ENCODE results near the gene LIN7A.

Gene LIN7A

GRCh38 chr12:80937391-80938238 is at the start of gene LIN7A:
Gene LIN7A (minus strand): TSS chr12:80937934. CDS start chr12:80937722, 212 bp downstream.
- DNase-seq = peak; percentile 11 to 81 (median 56)

GRCh38 chr12:80986224-80986623 is 48.5 kb upstream of the LIN7A start:
- intact Hi-C loops (cut with DNase I) = no loop called here
- no peak for DNase-seq

More at GRCh38 chr12:80937391-80938238, at the start of gene LIN7A:
- intact Hi-C loops (cut with DNase I) = no loop called here

- DNase-seq = no peak
- intact Hi-C loops (cut with DNase I) = no loop called here
These were observed 42.1 kb upstream of the LIN7A start for GRCh38 chr12:80979816-80980215.

- intact Hi-C loops (cut with DNase I) = no loop called here
- DNase-seq = no peak
These were observed 41.5 kb upstream of the LIN7A start for GRCh38 chr12:80979251-80979650.

GRCh38 chr12:80977346-80977745 is 39.6 kb upstream of the LIN7A start:
- intact Hi-C loops (cut with DNase I) = no loop called here
- DNase-seq = no peak

GRCh38 chr12:80968326-80968725 is 30.6 kb upstream of the LIN7A start:
- intact Hi-C loops (cut with DNase I) = no loop called here
- DNase-seq = no peak

- no peak for DNase-seq
These were observed 29.8 kb upstream of the LIN7A start for GRCh38 chr12:80967565-80967964.

GRCh38 chr12:80966001-80966400 is 28.3 kb upstream of the LIN7A start:
- intact Hi-C loops (cut with DNase I) = no loop called here
- DNase-seq = no peak

More at GRCh38 chr12:80967565-80967964, 29.8 kb upstream of the LIN7A start:
- intact Hi-C loops (cut with DNase I) = no loop called here

GRCh38 chr12:80958162-80958561 is 20.4 kb upstream of the LIN7A start:
- DNase-seq = no peak
- intact Hi-C loops (cut with DNase I) = no loop called here

GRCh38 chr12:80954857-80955520 is 17.3 kb upstream of the LIN7A start:
- no peak for DNase-seq
- intact Hi-C loops (cut with DNase I) = no loop called here

GRCh38 chr12:80952443-80952842 is 14.7 kb upstream of the LIN7A start:
- intact Hi-C loops (cut with DNase I) = no loop called here
- DNase-seq = no peak

- no peak for DNase-seq
- intact Hi-C loops (cut with DNase I) = no loop called here
These were observed 8.9 kb upstream of the LIN7A start for GRCh38 chr12:80946591-80946990.

GRCh38 chr12:80943338-80943737 is 5.6 kb upstream of the LIN7A start:
- intact Hi-C loops (cut with DNase I) = no loop called here
- no peak for DNase-seq

- intact Hi-C loops (cut with DNase I) = no loop called here
- DNase-seq = no peak
These were observed 4.2 kb upstream of the LIN7A start for GRCh38 chr12:80941916-80942315.

- intact Hi-C loops (cut with DNase I) = no loop called here
- DNase-seq = no peak
These were observed 1.7 kb upstream of the LIN7A start for GRCh38 chr12:80939231-80939950.

- intact Hi-C loops (cut with DNase I) = no loop called here
- no peak for DNase-seq
These were observed 663 bp upstream of the LIN7A start for GRCh38 chr12:80938397-80938796.

GRCh38 chr12:80936642-80937390 is 918 bp downstream of the LIN7A start:
- DNase-seq = peak in 40 of 42 donors; percentile 15 to 65 (median 45)
- intact Hi-C loops (cut with DNase I) = no loop called here

- intact Hi-C loops (cut with DNase I) = no loop called here
- DNase-seq = peak in 2 of 42 donors; percentile 26 to 32
These were observed 1.4 kb downstream of the LIN7A start for GRCh38 chr12:80936353-80936641.

- intact Hi-C loops (cut with DNase I) = no loop called here
- DNase-seq = no peak
These were observed 2.6 kb downstream of the LIN7A start for GRCh38 chr12:80935111-80935510.
